Central memory CD4-positive, alpha-beta T cell (primary cell): ENCODE measurements around the gene HFE.
"Not testable (repeated sequence)": the region's sequence is repeated elsewhere in the genome, so short reads cannot be mapped to it uniquely, and the experiment has no call there.

Experiments used
- DNase-seq: peaks from one replicate; pipeline ENCODE4 v3.0.0; 2022

Gene HFE

GRCh38 chr6:26064619-26065257 lies 22.5 kb upstream of the HFE start:
- DNase-seq: peak; percentile 56

DNA sequence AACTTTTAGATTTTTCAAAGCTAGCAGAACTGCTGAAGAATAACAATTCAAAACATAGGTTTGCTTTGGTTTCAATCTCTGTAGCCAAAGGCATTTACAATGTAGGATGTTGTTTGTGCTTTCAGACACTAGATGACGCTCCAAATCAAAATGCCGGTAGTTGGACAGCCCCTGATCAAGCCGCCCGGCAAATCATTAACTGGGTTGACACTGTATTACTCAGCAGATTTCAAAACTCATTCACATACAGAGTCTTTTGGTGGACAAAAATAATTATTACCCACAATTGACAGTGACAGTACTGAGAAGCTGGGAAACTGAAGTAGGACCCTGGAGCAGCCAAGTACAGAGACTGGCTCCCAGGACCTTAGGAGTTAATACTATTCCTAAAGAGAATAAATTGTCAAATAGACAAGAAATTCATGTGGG lies 21.3 kb upstream of the HFE start:
- peak; percentile 68 for DNase-seq

DNA sequence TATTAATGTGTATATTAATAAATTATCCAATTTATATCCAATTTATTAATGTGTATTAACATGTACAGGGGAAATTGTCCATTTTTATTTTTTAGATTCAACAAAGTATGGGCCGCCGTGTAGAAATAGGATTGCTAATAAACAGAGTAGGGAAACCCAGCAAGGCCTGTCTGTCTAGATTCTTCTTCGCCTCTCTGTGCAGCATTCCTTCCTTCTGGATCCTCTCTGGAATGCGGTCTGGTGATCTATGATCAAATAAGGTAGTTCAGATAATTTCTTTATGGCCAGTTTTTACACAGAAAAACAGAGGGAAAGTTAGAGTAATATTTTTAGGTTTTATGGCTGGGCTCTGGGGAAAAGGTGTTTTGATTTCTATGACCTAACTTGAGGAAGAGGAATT lies 19.9 kb upstream of the HFE start:
- DNase-seq: no peak

- no peak for DNase-seq
These were observed 19.2 kb upstream of the HFE start for GRCh38 chr6:26068036-26068435.

- DNase-seq: no peak
These were observed 16.1 kb upstream of the HFE start for GRCh38 chr6:26071135-26071534.

DNA sequence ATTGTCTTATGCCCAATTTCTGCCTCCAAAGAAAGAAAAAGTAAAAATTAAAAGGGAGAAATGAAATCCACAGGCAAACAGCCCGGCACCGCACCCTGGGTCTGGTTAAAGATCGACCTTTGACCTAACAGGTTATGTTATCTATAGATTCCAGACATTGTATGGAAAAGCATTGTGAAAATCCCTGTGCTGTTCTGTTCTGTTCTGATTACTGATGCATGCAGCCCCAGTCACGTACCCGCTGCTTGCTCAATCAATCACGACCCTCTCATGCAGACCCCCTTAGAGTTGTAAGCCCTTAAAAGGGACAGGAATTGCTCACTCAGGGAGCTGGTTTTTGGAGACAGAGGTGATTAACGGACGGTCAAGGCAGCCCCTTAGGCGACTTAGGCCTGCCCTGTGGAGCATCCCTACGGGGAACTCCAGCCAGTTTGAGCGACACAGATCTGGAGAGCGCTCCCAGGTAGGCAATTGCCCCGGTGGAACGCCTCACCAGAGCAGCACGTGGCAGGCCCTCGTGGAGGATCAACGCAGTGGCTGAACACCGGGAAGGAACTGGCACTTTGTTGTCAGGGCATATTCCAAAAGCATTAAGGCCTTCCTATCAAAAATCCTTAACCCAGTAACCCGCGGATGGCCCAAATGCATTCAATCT lies 12.0 kb upstream of the HFE start:
- DNase-seq: no peak

DNA sequence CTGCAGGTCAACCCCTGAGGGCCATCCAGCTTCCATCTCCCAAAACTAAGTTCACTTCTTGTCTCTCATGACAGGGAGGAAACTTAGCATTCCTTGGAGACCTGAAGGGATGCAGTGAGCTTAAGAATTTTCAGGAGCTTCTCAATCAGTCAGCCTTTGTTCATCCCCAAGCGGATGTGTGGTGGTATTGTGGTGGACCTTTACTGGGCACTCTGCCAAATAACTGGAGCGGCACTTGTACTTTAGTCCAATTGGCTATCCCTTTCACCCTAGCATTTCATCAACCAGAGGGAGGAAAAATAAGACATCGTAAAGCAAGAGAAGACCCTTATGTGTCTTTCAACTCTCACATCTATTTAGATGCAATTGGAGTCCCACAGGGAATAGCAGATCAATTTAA lies 9.2 kb upstream of the HFE start:
- not testable (repeated sequence) for DNase-seq

DNA sequence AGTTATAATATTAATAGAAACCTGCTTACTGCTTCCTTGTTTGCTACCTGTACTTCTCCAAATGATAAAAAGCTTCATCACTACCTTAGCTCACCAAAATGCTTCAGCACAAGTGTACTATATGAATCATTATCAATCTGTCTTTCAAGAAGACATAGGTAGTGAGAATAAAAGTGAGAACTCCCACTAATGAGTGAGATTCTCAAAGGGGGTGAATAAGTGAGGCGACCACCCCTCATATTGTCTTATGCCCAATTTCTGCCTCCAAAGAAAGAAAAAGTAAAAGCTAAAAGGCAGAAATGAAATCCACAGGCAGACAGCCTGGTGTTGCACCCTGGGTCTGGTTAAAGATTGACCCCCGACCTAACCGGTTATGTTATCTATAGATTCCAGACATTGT lies 6.1 kb upstream of the HFE start:
- not testable (repeated sequence) for DNase-seq

DNA sequence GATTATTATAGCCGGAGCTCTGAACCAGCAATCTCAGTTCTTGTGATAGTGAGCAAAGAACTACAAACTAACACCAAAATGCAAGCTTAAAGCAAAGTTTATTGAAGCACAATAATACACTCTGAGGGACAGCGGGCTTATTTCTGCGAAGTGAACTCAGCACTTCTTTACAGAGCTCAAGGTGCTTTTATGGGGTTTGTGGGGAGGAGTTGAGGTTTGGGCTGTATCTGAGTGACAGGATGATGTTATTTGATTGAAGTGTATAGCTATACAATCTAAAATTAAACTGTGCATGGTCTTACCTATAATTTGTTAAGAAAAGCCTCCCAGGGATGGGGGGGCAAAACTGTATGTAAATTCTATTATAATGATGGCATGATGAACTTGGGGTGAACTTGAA lies 1.0 kb upstream of the HFE start:
- DNase-seq: peak; percentile 67

GRCh38 chr6:26088344-26088743 lies 1.1 kb downstream of the HFE start:
- DNase-seq: no peak

GRCh38 chr6:26089272-26089671 lies 2.0 kb downstream of the HFE start:
- DNase-seq: no peak

GRCh38 chr6:26092443-26092842 lies 5.2 kb downstream of the HFE start:
- no peak for DNase-seq

GRCh38 chr6:26094036-26094435 lies 6.8 kb downstream of the HFE start:
- DNase-seq: no peak

GRCh38 chr6:26097268-26097875 lies 10.1 kb downstream of the HFE start:
- DNase-seq: peak; percentile 58

DNA sequence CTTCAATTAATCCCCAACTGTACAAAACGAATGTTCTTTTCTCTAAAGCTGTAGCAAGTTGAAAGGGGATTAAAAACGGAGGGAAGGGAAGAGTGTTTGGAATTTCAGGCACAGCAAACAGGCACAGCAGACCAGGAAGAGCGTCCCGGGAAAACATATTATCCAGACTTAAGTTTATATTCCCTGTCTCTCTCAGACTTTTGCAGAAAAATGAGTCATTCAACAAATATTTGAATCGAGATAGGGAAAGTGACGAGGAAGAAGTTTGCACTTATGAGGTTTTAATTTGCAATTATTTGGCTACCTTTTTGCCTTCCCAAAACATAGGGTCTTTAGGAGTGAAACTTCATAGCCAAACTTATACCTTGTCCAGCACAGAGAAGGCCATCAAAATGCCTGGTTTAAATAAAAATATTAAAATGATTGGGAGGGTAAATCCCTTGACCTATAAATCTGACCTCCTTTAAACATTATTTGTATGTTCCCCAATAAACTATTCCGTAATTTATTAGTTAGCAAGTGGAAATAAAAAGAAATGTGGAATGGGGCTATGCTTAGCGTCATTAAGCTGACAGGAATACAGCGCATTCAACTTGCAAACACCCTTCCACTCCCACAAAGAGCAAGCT lies 16.0 kb downstream of the HFE start:
- no peak for DNase-seq

GRCh38 chr6:26103770-26104456 lies 16.7 kb downstream of the HFE start:
- peak; percentile 93 for DNase-seq

- no peak for DNase-seq
These were observed 17.4 kb downstream of the HFE start for GRCh38 chr6:26104457-26105108.

- DNase-seq: no peak
These were observed 18.0 kb downstream of the HFE start for GRCh38 chr6:26105109-26105730.

GRCh38 chr6:26105842-26106241 lies 18.6 kb downstream of the HFE start:
- DNase-seq: no peak

- DNase-seq: no peak
These were observed 20.7 kb downstream of the HFE start for GRCh38 chr6:26107935-26108334.

DNA sequence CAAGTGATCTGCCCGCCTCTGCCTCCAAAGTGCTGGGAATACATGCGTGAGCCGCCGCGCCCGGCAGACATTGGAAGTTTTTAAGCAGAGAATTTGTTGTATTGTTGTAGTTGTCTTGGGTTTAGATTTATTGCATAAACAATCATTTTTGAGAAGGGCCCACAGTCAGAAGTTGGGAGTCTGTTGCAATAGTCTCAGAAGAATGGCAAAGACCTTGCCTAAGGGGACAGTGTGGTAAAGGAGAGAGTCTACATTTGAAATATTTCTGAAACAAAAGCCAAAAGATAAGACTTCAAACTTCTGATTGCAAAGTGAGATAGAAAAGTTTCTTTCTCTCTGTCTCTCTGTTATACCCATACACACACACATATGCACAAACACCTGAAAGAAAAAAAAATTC lies 22.5 kb downstream of the HFE start:
- DNase-seq: no peak

DNA sequence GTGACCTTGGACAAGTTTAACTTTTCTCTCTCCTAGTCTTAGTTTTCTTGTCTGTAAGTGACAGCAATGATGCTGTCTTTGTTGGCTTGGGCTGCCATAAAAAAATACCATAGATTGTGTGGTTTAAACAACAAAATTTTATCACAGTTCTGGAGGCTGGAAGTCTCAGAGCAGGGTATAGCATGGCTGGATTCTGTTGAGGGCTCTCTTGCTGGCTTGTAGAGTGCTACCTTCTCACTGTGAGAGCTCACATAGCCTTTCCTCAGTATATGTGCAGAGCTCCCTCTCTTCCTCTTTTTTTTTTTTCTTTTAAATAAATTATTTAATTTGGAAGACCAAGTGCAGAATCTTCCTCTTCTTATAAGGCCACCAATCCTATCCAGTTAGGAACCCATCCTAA lies 26.3 kb downstream of the HFE start:
- DNase-seq: no peak
